NT2/D1 (cell line): Measurements from ENCODE around the gene ZNF382.

ENCODE experiments used
- YY1 ChIP-seq: IDR thresholded peaks from 2 replicates; pipeline ENCODE4 v1.6.1; 2011; ENCODE audit not compliant: insufficient read length, insufficient read depth
- ZNF274 ChIP-seq: IDR thresholded peaks from 2 replicates; pipeline ENCODE4 v1.6.1; 2011; ENCODE audit warnings: mild to moderate bottlenecking, low read depth, low read length

GRCh38 chr19:36604656-36605100 lies 435 bp upstream of the ZNF382 start:
- no peak for TF ChIP-seq YY1
- no peak for TF ChIP-seq ZNF274
